ENCODE data around the gene ITPR1.

DNA sequence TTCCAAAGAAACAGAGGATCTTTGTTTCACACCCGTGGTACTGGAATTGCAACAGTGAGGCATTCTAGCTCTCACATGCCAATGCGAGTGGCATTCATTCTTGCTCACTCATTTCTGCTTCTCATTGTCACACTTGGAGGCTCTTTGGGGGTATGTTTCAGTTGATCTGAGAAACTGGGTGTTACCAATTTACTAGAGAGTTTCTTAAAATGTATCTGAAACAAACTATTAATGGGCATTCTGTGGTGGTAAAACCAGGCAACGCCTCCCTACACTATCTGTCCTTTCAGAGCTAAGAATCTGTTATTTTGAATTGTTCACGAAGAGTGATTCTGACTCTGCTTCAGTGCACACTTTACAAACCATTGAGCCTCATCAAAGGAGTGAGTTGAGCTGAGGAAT lies 345.5 kb downstream of the ITPR1 start:
- TF ChIP-seq, protein P1, sequence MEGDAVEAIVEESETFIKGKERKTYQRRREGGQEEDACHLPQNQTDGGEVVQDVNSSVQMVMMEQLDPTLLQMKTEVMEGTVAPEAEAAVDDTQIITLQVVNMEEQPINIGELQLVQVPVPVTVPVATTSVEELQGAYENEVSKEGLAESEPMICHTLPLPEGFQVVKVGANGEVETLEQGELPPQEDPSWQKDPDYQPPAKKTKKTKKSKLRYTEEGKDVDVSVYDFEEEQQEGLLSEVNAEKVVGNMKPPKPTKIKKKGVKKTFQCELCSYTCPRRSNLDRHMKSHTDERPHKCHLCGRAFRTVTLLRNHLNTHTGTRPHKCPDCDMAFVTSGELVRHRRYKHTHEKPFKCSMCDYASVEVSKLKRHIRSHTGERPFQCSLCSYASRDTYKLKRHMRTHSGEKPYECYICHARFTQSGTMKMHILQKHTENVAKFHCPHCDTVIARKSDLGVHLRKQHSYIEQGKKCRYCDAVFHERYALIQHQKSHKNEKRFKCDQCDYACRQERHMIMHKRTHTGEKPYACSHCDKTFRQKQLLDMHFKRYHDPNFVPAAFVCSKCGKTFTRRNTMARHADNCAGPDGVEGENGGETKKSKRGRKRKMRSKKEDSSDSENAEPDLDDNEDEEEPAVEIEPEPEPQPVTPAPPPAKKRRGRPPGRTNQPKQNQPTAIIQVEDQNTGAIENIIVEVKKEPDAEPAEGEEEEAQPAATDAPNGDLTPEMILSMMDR (conservative IDR thresholded peaks at IDR 0.05; ENCODE audit: low read depth in 2 of 2), result no peak
- TF ChIP-seq EZH2 (IDR thresholded peaks at IDR 0.05; ENCODE audit: low read depth, unreplicated experiment) (no peak), EZH2phosphoT487 (IDR thresholded peaks at IDR 0.05; ENCODE audit: unreplicated experiment) (no peak), POLR2AphosphoS5 (IDR thresholded peaks at IDR 0.05; ENCODE audit: low read depth) (no peak)

All from GM23338 (cell line).